ENCODE results near the gene PZP.

The PZP gene

DNA sequence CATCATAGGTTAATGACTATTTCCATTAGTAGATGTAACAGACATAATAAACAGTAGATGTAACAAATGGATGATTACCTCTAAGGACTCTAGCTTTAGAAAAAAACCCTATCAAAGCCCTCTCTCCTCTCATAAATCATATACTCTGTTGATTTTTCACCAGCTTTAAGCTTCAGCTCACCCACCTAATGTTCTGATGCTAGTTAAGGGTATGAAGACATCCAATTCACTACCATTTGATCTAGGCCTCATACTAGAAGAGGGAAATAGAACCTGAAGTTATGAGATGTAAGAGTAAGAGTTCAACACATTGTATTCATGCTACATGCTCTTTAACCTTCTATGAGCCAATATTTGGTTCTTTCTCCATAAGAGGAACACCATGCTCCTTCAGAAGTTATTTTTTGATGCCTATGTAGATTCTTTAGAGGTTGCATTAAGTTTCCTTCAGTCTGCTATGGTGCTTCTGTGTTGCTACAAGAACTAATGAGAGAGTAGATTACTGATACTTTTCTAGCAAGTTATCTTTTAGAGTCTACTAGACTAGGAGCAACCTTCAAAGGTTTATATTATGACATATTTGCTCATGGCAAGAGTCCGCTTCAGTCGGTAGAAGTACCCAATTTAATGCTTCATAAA lies 108.5 kb downstream of the PZP start:
- no peak for DNase-seq

All from CD4-positive, alpha-beta T cell treated with Interferon alpha-2 for 1 hour (primary cell).